ENCODE measurements around the gene PAX5.
"Not testable (repeated sequence)": the region's sequence is repeated elsewhere in the genome, so short reads cannot be mapped to it uniquely, and the experiment has no call there.

PAX5 gene

DNA sequence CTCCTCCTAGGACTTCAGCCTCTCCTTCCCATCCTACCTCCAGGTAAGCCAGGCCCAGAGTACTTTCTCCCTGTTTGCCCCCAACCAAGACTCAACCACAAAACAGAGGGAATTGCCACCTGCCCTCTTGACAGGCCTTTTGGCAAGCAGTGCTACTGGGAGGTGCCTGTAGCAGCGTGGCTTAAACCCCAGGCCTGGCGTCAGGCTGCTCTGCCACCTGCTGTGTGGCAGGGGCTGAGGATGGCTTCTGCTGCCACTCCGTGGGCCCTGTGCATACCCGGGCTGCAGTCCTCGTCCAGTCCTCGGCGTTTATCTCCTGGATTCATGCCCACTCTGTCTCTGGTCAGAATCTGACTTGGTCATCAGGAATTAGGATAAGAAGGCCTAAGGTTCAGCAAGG is 163.1 kb downstream of the PAX5 start:
- no peak overlapping the region for H3K27ac ChIP-seq (ENCODE audit: extremely low read depth, low read depth, low read length)
- no peaks in the 10 kb centered on the region for H3K9me3 ChIP-seq (ENCODE audit: control insufficient read depth, insufficient read depth, low read depth, low read length)
- CTCF ChIA-PET: interaction anchor here (0.8 to 9.8 kb wide), 4 partner anchors 8 to 125 kb away, joined by 3 to 448 read pairs (median 32); no protein-coding TSS in a partner anchor
- no peaks in the 10 kb centered on the region for H3K36me3 ChIP-seq (ENCODE audit: control insufficient read depth in 2 of 2, insufficient read depth in 1 of 2, low read length in 2 of 2)
- POLR2A ChIA-PET: no interaction called here
- no peak overlapping the region for H3K4me3 ChIP-seq (ENCODE audit: low read depth, low read length)
- TF ChIP-seq ZNF16 (tag by site-specific recombination; IDR thresholded peaks at IDR 0.05; ENCODE audit: low read depth): no peak
- TF ChIP-seq ZIC2 (tag by site-specific recombination; IDR thresholded peaks at IDR 0.05): peak; percentile 72
- 0 out of 2 replicates have a peak, but pooled peaks have one; percentile 35 for TF ChIP-seq OSR2 (tag by site-specific recombination; IDR thresholded peaks at IDR 0.05)
- no peaks in the 10 kb centered on the region for H3K4me1 ChIP-seq (ENCODE audit: control insufficient read depth, insufficient read depth, low read length)

GRCh38 chr9:36869605-36870004 is 164.5 kb downstream of the PAX5 start:
- POLR2A ChIA-PET; H3K36me3 ChIP-seq (ENCODE audit: control insufficient read depth in 2 of 2, insufficient read depth in 1 of 2, low read length in 2 of 2); H3K9me3 ChIP-seq (ENCODE audit: control insufficient read depth, insufficient read depth, low read depth, low read length); H3K4me3 ChIP-seq (ENCODE audit: low read depth, low read length); H3K27ac ChIP-seq (ENCODE audit: extremely low read depth, low read depth, low read length); H3K4me1 ChIP-seq (ENCODE audit: control insufficient read depth, insufficient read depth, low read length): not testable (repeated sequence)
- CTCF ChIA-PET: interaction anchor here (0.9 to 9.8 kb wide), 4 partner anchors 8 to 126 kb away, joined by 3 to 448 read pairs (median 5); no protein-coding TSS in a partner anchor
- TF ChIP-seq ZNF366 (tag by site-specific recombination; conservative IDR thresholded peaks at IDR 0.05): peak; percentile 55
- peak; percentile 70 for TF ChIP-seq ZBTB17 (tag by site-specific recombination; IDR thresholded peaks at IDR 0.05)

GRCh38 chr9:36868586-36869282 is 165.3 kb downstream of the PAX5 start:
- no peak for TF ChIP-seq ZNF785 (tag by site-specific recombination; IDR thresholded peaks at IDR 0.05)
- TF ChIP-seq ZNF473 (tag by site-specific recombination; IDR thresholded peaks at IDR 0.05): no peak
- no peak for TF ChIP-seq GLI4 (tag by site-specific recombination; IDR thresholded peaks at IDR 0.05)
- TF ChIP-seq ZNF624 (tag by site-specific recombination; IDR thresholded peaks at IDR 0.05): no peak
- TF ChIP-seq, protein P1, sequence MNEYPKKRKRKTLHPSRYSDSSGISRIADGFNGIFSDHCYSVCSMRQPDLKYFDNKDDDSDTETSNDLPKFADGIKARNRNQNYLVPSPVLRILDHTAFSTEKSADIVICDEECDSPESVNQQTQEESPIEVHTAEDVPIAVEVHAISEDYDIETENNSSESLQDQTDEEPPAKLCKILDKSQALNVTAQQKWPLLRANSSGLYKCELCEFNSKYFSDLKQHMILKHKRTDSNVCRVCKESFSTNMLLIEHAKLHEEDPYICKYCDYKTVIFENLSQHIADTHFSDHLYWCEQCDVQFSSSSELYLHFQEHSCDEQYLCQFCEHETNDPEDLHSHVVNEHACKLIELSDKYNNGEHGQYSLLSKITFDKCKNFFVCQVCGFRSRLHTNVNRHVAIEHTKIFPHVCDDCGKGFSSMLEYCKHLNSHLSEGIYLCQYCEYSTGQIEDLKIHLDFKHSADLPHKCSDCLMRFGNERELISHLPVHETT (tag by site-specific recombination; IDR thresholded peaks at IDR 0.05): no peak
- no peak for TF ChIP-seq ZNF311 (tag by site-specific recombination; IDR thresholded peaks at IDR 0.05; ENCODE audit: borderline replicate concordance)
- TF ChIP-seq ZNF76 (tag by site-specific recombination; IDR thresholded peaks at IDR 0.05; ENCODE audit: borderline replicate concordance, low read depth): no peak
- TF ChIP-seq, protein P2, sequence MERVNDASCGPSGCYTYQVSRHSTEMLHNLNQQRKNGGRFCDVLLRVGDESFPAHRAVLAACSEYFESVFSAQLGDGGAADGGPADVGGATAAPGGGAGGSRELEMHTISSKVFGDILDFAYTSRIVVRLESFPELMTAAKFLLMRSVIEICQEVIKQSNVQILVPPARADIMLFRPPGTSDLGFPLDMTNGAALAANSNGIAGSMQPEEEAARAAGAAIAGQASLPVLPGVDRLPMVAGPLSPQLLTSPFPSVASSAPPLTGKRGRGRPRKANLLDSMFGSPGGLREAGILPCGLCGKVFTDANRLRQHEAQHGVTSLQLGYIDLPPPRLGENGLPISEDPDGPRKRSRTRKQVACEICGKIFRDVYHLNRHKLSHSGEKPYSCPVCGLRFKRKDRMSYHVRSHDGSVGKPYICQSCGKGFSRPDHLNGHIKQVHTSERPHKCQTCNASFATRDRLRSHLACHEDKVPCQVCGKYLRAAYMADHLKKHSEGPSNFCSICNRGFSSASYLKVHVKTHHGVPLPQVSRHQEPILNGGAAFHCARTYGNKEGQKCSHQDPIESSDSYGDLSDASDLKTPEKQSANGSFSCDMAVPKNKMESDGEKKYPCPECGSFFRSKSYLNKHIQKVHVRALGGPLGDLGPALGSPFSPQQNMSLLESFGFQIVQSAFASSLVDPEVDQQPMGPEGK (tag by site-specific recombination; IDR thresholded peaks at IDR 0.05): no peak
- no peak for TF ChIP-seq ZNF830 (tag by site-specific recombination; IDR thresholded peaks at IDR 0.05; ENCODE audit: low read depth)
- no peak for TF ChIP-seq ZNF530 (tag by site-specific recombination; IDR thresholded peaks at IDR 0.05; ENCODE audit: low read depth)
- no peak for TF ChIP-seq ZNF660 (tag by site-specific recombination; IDR thresholded peaks at IDR 0.05)
- TF ChIP-seq ZNF335 (tag by site-specific recombination; conservative IDR thresholded peaks at IDR 0.05): no peak
- TF ChIP-seq ZNF658 (tag by site-specific recombination; IDR thresholded peaks at IDR 0.05): no peak
- no peak for TF ChIP-seq ZNF2 (tag by site-specific recombination; IDR thresholded peaks at IDR 0.05)
- TF ChIP-seq ZNF629 (tag by site-specific recombination; IDR thresholded peaks at IDR 0.05): no peak
- no peak for TF ChIP-seq ZBTB1 (tag by site-specific recombination; IDR thresholded peaks at IDR 0.05)
- no peak for TF ChIP-seq ZNF175 (tag by site-specific recombination; IDR thresholded peaks at IDR 0.05)
- no peak for TF ChIP-seq ZNF112 (tag by site-specific recombination; IDR thresholded peaks at IDR 0.05)
- no peak for TF ChIP-seq ZNF426 (tag by site-specific recombination; IDR thresholded peaks at IDR 0.05)
- CTCF ChIA-PET: interaction anchor here (0.5 to 9.8 kb wide), 4 partner anchors 26 to 118 kb away, joined by 3 to 448 read pairs (median 4); no protein-coding TSS in a partner anchor
- no peaks in the 10 kb centered on the region for H3K4me1 ChIP-seq (ENCODE audit: control insufficient read depth, insufficient read depth, low read length)
- H3K36me3 ChIP-seq (ENCODE audit: control insufficient read depth in 2 of 2, insufficient read depth in 1 of 2, low read length in 2 of 2): no peaks in the 10 kb centered on the region
- POLR2A ChIA-PET: no interaction called here
- no peak overlapping the region for H3K4me3 ChIP-seq (ENCODE audit: low read depth, low read length)
- H3K27ac ChIP-seq (ENCODE audit: extremely low read depth, low read depth, low read length): no peak overlapping the region
- no peaks in the 10 kb centered on the region for H3K9me3 ChIP-seq (ENCODE audit: control insufficient read depth, insufficient read depth, low read depth, low read length)

Measured in HEK293 (cell line).